Eye (tissue), 1 donor: ENCODE data around the gene CSNK2B.

Experiments
- DNase-seq: peaks from one replicate; pipeline ENCODE4 v3.0.0-alpha.2; 2015

CSNK2B gene

GRCh38 chr6:31662124-31662723 is 3.7 kb upstream of the CSNK2B start:
- no peak for DNase-seq

- DNase-seq: no peak
Measured at GRCh38 chr6:31663126-31663960, 2.5 kb upstream of the CSNK2B start.

- DNase-seq: peak; percentile 27
Measured at GRCh38 chr6:31663961-31664789, 1.7 kb upstream of the CSNK2B start.

- DNase-seq: peak; percentile 96
Measured at GRCh38 chr6:31664790-31665500, 935 bp upstream of the CSNK2B start, which contains the start of gene GPANK1. Gene GPANK1 (minus strand): TSS chr6:31664997. CDS start chr6:31664478, 519 bp downstream.

- no peak for DNase-seq
Measured at GRCh38 chr6:31666337-31666965, 571 bp downstream of the CSNK2B start.

GRCh38 chr6:31669676-31670075 is 3.8 kb downstream of the CSNK2B start, which contains the start of gene LY6G5B:
Gene LY6G5B (plus strand): TSS chr6:31669976. CDS start chr6:31670951, 975 bp downstream.
- no peak for DNase-seq

GRCh38 chr6:31676322-31676903 is 10.5 kb downstream of the CSNK2B start:
- DNase-seq: no peak

GRCh38 chr6:31676904-31677303 is 11.0 kb downstream of the CSNK2B start:
- DNase-seq: no peak

- no peak for DNase-seq
Measured at GRCh38 chr6:31677955-31678354, 12.1 kb downstream of the CSNK2B start.

GRCh38 chr6:31680226-31681134 is 14.6 kb downstream of the CSNK2B start, which contains the start of gene LY6G5C:
Gene LY6G5C (minus strand): TSS chr6:31681067. CDS start chr6:31680373, 694 bp downstream.
- DNase-seq: peak; percentile 91

- no peak for DNase-seq
Measured at GRCh38 chr6:31681135-31681671, 15.3 kb downstream of the CSNK2B start.

- no peak for DNase-seq
Measured at GRCh38 chr6:31683591-31683990, 17.7 kb downstream of the CSNK2B start.

GRCh38 chr6:31686483-31686882 is 20.6 kb downstream of the CSNK2B start:
- DNase-seq: no peak

GRCh38 chr6:31687321-31687720 is 21.4 kb downstream of the CSNK2B start:
- DNase-seq: no peak

GRCh38 chr6:31687860-31688693 is 22.2 kb downstream of the CSNK2B start:
- no peak for DNase-seq

GRCh38 chr6:31689249-31690110 is 23.6 kb downstream of the CSNK2B start:
- no peak for DNase-seq

GRCh38 chr6:31690231-31691077 is 24.6 kb downstream of the CSNK2B start:
- no peak for DNase-seq
